22Rv1 (cell line): ENCODE results near the gene GNG7.

Experiments used
- CTCF ChIP-seq: fragments of 450-650 bp; IDR thresholded peaks from 2 replicates; pipeline ENCODE4 v1.5.1; 2017; ENCODE audit warnings: mild to moderate bottlenecking
- ZFX ChIP-seq: fragments of 450-650 bp; IDR thresholded peaks from 2 replicates; pipeline ENCODE4 v1.6.1; 2017; ENCODE audit warnings: antibody characterized with exemption, borderline replicate concordance

GRCh38 chr19:2650515-2650914, 52.0 kb downstream of the GNG7 start:
- TF ChIP-seq CTCF, result no peak
- no peak for TF ChIP-seq ZFX
